Upper lobe of left lung (tissue), 6 donors: ENCODE results near the gene RGS8. TPM values are rescaled to one million over a fixed set of nuclear protein-coding genes. Genes with fewer than 3 reads are reported as not detected.

Experiments
- ATAC-seq, 2 donors: fragments of 200-7000 bp; cut with Tn5 transposase; one replicate each; pipeline ENCODE4 v1.9.1; 2022; ENCODE audit warnings: mild to moderate bottlenecking in 2 of 2, moderate library complexity in 2 of 2; ENCODE audit not compliant: low FRiP score in 2 of 2
- DNase-seq, 2 donors: peaks; one replicate each; pipeline ENCODE4 v3.0.0-alpha.2; 2019 to 2020
- H3K27ac ChIP-seq, 4 donors: fragments of 200-600 bp; sonication (generic); one replicate each; pipeline ENCODE4 v1.5.1; 2016 to 2019
- H3K27me3 ChIP-seq, 4 donors: fragments of 200-600 bp; sonication (generic); one replicate each; pipeline ENCODE4 v1.5.1; 2017 to 2019
- H3K36me3 ChIP-seq, 4 donors: fragments of 200-600 bp; sonication (generic); one replicate each; pipeline ENCODE4 v1.5.1; 2016 to 2019
- H3K4me1 ChIP-seq, 4 donors: fragments of 200-600 bp; sonication (generic); one replicate each; pipeline ENCODE4 v1.5.1; 2018 to 2019
- H3K4me3 ChIP-seq, 4 donors: fragments of 200-600 bp; sonication (generic); one replicate each; pipeline ENCODE4 v1.5.1; 2017 to 2019; ENCODE audit warnings: mild to moderate bottlenecking in 2 of 4, moderate library complexity in 1 of 4
- H3K9me3 ChIP-seq, 4 donors: fragments of 200-600 bp; sonication (generic); one replicate each; pipeline ENCODE4 v1.5.1; 2018 to 2019
- CTCF ChIP-seq, 6 experiments: fragments of 450-650 bp in 4 of 6; fragments of 200-600 bp in 2 of 6; sonication (generic) in 2 of 6; IDR thresholded peaks; one replicate each; pipeline ENCODE4 v1.5.1; 2016 to 2019; ENCODE audit warnings: antibody characterized with exemption in 6 of 6
- EP300 ChIP-seq, 4 donors: sonication (generic); formaldehyde crosslinking; IDR thresholded peaks; one replicate each; pipeline ENCODE4 v1.5.1; 2017; ENCODE audit warnings: antibody characterized with exemption in 4 of 4, control low read depth in 2 of 4
- POLR2A ChIP-seq, 4 donors: fragments of 450-650 bp; IDR thresholded peaks; one replicate each; pipeline ENCODE4 v1.5.1; 2016 to 2017; ENCODE audit warnings: antibody characterized with exemption in 4 of 4, mild to moderate bottlenecking in 2 of 4
- POLR2AphosphoS5 ChIP-seq, 2 donors: sonication (generic); formaldehyde crosslinking; IDR thresholded peaks; one replicate each; pipeline ENCODE4 v1.5.1; 2017; ENCODE audit warnings: antibody characterized with exemption in 2 of 2
- WGBS, 2 donors: methylation state at CpG; one replicate each; pipeline ENCODE4 v1.1.5; 2017 to 2018; 5-methylcytosine and 5-hydroxymethylcytosine counted together
- total RNA-seq, 6 donors: library from RNA; depleted of rRNA in 4 of 6; stranded (reverse); fragments of >200 nt in 4 of 6; gene quantifications; one replicate each; pipeline versions ENCODE4 v1.1.0 to v1.2.1, GENCODE V29; 2016 to 2021
- donor health status: DM: no; HTN: no; CAD: no; lungs with moderate emphysema.
- donor health status: DM: no; HTN: yes; CAD: no; lungs with severe emphysema.

The RGS8 gene
- total RNA-seq, 6 donors from 2014 or later = 0.20 TPM; not detected in 5

- peak in 1 of 2 donors; percentile 33 for DNase-seq
- Histone ChIP-seq H3K9me3 (no peaks in the 10 kb centered on the region), H3K27me3 (no peaks in the 10 kb centered on the region), H3K4me1 (no peaks in the 10 kb centered on the region), H3K27ac (no peak overlapping the region), H3K36me3 (no peaks in the 10 kb centered on the region), H3K4me3 (no peak overlapping the region)
- ATAC-seq = no peak
- TF ChIP-seq POLR2AphosphoS5 (IDR thresholded peaks at IDR 0.05) (no peak), CTCF (IDR thresholded peaks at IDR 0.05) (no peak), POLR2A (IDR thresholded peaks at IDR 0.05) (no peak), EP300 (IDR thresholded peaks at IDR 0.05) (no peak)
- 79 to 93% methylated on average over 5 of the region's 5 CpGs for WGBS, 2 donors
Observed at GRCh38 chr1:182641561-182641960, 42.8 kb downstream of the RGS8 start.

GRCh38 chr1:182639330-182639729 is 45.1 kb downstream of the RGS8 start:
- 91 to 92% methylated on average over 1 of the region's 1 CpG for WGBS, 2 donors
- no peaks in the 10 kb centered on the region for H3K9me3 ChIP-seq
- no peak for TF ChIP-seq POLR2AphosphoS5 (IDR thresholded peaks at IDR 0.05)
- TF ChIP-seq CTCF (IDR thresholded peaks at IDR 0.05) = no peak
- TF ChIP-seq EP300 (IDR thresholded peaks at IDR 0.05) = no peak
- no peak for TF ChIP-seq POLR2A (IDR thresholded peaks at IDR 0.05)
- ATAC-seq = no peak
- no peaks in the 10 kb centered on the region for H3K27me3 ChIP-seq
- no peak for DNase-seq
- H3K4me1 ChIP-seq = no peaks in the 10 kb centered on the region
- no peak overlapping the region for H3K4me3 ChIP-seq
- no peaks in the 10 kb centered on the region for H3K36me3 ChIP-seq
- no peak overlapping the region for H3K27ac ChIP-seq

GRCh38 chr1:182637769-182638168 is 46.6 kb downstream of the RGS8 start:
- Histone ChIP-seq H3K9me3 (no peaks in the 10 kb centered on the region), H3K36me3 (no peaks in the 10 kb centered on the region), H3K27ac (no peak overlapping the region), H3K27me3 (no peaks in the 10 kb centered on the region), H3K4me1 (no peaks in the 10 kb centered on the region), H3K4me3 (no peak overlapping the region)
- ATAC-seq (no peak), DNase-seq (no peak)
- TF ChIP-seq CTCF (IDR thresholded peaks at IDR 0.05) (no peak), POLR2AphosphoS5 (IDR thresholded peaks at IDR 0.05) (no peak), POLR2A (IDR thresholded peaks at IDR 0.05) (no peak), EP300 (IDR thresholded peaks at IDR 0.05) (no peak)
- WGBS, 2 donors = 87 to 93% methylated on average over 5 of the region's 5 CpGs

GRCh38 chr1:182635871-182636270 is 48.5 kb downstream of the RGS8 start:
- Histone ChIP-seq H3K4me1 (no peaks in the 10 kb centered on the region), H3K9me3 (no peaks in the 10 kb centered on the region), H3K36me3 (no peaks in the 10 kb centered on the region), H3K27me3 (no peaks in the 10 kb centered on the region), H3K4me3 (no peak overlapping the region), H3K27ac (no peak overlapping the region)
- no peak for TF ChIP-seq POLR2AphosphoS5 (IDR thresholded peaks at IDR 0.05)
- TF ChIP-seq POLR2A (IDR thresholded peaks at IDR 0.05) = no peak
- no peak for TF ChIP-seq EP300 (IDR thresholded peaks at IDR 0.05)
- no peak for TF ChIP-seq CTCF (IDR thresholded peaks at IDR 0.05)
- ATAC-seq = no peak
- DNase-seq = no peak
- WGBS, 2 donors = 70 to 85% methylated on average over 2 of the region's 2 CpGs

Other genes starting within 250 kb of the RGS8 start
- not detected for gene RGSL1, start 234.4 kb downstream of the RGS8 start, total RNA-seq
- 10 to 100 TPM in 4 of 6 donors, 1 to 10 TPM in 2; 8.5 to 16.8 (median 12.0) TPM for gene RNASEL, start 95.3 kb downstream of the RGS8 start, total RNA-seq
- 10 to 100 TPM in 4 of 6 donors, 1 to 10 TPM in 2; 3.1 to 27.2 (median 16.2) TPM for gene RGS16, start 80.2 kb downstream of the RGS8 start, total RNA-seq
- gene NPL, start 105.2 kb upstream of the RGS8 start, total RNA-seq = 10 to 100 TPM; 16.6 to 99.5 (median 33.2) TPM
- gene DHX9, start 154.8 kb upstream of the RGS8 start, total RNA-seq = 100 to 1,000 TPM in 2 of 6 donors, 10 to 100 TPM in 4; 53.4 to 134 (median 91.7) TPM